Vagina (tissue), 2 donors: ENCODE measurements around the gene PDE7B.

Source experiments
- CTCF ChIP-seq, 3 experiments: fragments of 450-650 bp in 2 of 3; fragments of 200-600 bp in 1 of 3; sonication (generic) in 1 of 3; IDR thresholded peaks; one replicate each; pipeline ENCODE4 v1.5.1; 2017 to 2019; ENCODE audit warnings: antibody characterized with exemption in 3 of 3, mild to moderate bottlenecking in 2 of 3, moderate library complexity in 2 of 3
- POLR2A ChIP-seq, 2 donors: fragments of 450-650 bp; IDR thresholded peaks; one replicate each; pipeline ENCODE4 v1.6.1; 2017; ENCODE audit warnings: antibody characterized with exemption in 2 of 2, mild to moderate bottlenecking in 2 of 2, moderate library complexity in 2 of 2

GRCh38 chr6:135935941-135936601 is 84.6 kb downstream of the PDE7B start:
- TF ChIP-seq CTCF (IDR thresholded peaks at IDR 0.05) (no peak), POLR2A (IDR thresholded peaks at IDR 0.05) (no peak)
